CD4-positive, alpha-beta T cell treated with Interleukin-21 for 1 hour (primary cell): ENCODE measurements around the gene RANGRF.

Experiments
- DNase-seq: peaks from one replicate; pipeline ENCODE4 v3.0.0-alpha.2; 2020

RANGRF gene

DNA sequence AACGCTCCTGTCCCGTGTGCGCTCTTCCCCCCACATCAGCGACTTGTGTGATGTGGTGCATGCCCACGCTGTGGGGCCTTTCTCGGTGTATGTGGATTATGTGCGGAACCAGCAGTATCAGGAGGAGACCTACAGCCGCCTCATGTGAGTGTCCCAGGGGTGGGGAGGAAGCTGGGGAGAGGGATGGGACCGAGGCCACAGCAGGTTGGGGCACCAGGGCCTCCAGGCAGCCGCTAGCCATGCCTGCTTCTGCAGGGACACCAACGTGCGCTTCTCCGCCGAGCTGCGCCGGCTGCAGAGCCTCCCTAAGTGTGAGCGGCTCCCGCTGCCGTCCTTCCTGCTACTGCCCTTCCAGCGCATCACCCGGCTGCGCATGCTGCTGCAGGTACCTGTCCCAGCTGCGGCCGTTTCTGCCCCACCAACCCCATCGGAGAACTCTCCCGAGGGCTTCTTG, 27.3 kb downstream of the RANGRF start:
- DNase-seq: no peak

DNA sequence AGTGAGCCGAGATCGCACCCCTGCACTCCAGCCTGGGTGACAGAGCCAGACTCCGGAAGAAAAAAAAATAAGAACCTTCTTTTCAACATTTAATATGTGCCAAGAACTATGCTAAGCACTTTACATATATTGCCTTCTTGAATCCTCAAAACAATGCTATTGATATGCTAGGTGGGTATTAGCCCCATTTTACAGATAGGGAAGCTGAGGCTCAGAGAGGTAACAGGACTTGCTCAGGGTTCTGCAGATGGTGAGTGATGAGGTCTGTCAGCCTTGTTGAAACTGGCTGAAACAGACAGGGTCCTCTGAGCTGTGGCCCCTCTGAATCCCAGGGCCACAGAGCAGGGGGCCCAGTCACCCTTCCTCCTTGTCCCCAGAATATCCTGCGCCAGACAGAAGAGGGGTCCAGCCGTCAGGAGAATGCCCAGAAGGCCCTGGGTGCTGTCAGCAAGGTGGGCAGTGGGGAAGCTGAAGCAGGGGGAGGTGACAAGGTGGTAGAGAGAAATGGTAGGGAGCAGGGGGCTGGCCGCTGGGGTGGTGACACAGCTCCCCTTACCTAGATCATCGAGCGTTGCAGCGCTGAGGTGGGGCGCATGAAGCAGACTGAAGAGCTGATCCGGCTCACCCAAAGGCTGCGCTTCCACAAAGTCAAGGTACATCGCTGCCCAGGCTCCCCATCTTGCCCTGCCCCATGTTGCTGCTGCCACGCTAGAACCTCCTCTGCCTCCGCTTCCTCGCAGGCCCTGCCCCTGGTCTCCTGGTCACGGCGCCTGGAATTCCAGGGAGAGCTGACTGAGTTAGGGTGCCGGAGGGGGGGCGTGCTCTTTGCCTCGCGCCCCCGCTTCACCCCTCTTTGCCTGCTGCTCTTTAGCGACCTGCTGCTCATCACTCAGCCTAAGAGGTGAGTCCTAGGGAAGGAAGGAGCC, 29.8 kb downstream of the RANGRF start:
- no peak for DNase-seq

DNA sequence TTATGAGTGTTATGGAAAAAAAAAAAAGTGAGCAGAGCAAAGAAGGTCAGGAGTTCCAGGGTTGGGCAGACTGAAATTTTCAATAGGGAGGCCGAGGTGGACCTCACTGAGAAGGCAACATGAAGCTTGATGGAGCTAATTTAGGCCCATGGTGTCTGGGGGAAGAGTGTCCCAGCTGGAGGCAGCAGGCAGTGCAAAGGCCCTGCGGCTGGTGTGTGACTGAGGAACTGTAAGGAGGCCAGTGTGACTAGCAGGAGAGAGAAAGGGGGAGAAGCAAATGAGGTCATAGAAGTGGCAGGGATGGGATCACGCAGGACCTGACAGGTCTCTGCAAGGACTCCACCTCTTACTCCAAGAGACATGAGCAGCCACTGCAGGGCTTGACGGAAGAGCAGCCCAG, 31.8 kb downstream of the RANGRF start:
- DNase-seq: no peak

DNA sequence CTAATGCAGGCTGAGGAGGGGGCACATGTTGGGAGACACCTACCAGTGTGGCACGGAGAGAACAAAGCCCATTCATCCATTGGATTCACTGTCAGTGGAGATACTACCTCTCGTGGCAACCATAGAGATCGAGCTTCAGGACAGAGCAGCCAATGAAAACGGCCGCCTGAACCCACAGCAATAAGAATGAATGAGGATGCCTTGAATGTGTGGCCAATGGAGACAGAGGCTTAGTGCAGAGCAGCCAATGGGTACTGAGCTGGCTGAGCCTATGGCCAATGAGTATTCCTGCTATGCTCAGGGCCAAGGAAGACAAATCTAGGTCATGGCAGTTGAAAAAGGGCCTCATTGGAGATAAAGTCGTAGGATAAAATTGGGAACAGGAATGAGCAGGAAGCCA, 32.5 kb downstream of the RANGRF start:
- no peak for DNase-seq

DNA sequence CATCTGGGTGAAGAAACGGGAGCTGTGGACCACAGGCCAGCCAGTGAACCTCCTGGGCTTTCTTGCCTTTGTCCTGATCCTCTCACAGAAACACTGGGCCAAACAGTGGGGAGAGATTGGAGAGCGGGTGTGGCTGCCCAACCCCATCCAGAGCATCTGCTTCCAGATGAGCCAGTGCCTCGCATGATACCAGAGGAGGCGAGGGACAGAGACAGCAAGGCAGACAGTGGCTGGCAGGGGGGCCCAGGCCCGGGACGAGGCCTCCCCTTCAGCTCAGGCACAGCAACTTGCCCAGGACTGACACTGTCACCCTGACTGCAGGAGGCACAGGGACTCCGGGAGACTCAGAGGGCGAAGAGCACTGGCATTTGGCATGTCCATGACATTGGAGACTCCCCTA, 33.6 kb downstream of the RANGRF start:
- no peak for DNase-seq

DNA sequence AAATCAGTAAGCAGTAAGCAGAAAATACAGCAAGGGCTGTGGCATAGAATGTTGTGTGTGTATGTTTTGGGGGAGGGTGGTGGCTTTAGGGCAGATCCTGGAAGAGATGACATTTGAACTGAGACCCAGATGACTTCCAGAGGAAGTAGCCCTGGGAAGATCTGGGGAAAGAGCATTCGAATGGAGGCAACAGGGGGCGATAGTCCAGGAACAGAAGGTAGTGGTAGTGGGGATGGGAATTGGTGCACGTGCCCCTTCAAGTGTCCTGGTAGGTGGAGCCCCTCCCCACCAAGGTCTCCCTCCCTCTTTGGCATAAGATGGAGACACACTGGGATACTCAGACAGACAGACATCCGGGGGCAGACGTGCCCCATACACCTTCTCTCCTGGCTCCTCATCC, 35.7 kb downstream of the RANGRF start:
- no peak for DNase-seq

DNA sequence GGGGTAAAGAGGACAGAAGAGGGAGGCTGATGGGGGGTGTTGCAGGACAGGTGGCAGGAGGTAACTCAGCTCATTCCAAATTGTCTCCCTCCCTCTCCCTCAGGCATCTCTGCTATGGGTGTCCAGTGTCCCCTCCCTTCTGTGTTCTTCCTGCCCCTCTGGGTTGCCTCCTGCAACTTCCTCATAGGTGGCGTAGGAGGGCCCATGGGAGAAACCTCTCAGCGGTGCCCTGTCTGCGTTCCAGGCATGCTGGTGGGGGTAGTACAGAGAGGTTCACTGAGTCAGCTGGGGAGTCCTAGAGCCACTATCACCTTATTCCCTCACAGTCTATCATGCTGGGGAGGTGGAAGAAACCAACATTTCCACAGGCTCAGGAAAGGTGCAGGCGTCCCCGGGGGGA, 36.5 kb downstream of the RANGRF start:
- DNase-seq: no peak

DNA sequence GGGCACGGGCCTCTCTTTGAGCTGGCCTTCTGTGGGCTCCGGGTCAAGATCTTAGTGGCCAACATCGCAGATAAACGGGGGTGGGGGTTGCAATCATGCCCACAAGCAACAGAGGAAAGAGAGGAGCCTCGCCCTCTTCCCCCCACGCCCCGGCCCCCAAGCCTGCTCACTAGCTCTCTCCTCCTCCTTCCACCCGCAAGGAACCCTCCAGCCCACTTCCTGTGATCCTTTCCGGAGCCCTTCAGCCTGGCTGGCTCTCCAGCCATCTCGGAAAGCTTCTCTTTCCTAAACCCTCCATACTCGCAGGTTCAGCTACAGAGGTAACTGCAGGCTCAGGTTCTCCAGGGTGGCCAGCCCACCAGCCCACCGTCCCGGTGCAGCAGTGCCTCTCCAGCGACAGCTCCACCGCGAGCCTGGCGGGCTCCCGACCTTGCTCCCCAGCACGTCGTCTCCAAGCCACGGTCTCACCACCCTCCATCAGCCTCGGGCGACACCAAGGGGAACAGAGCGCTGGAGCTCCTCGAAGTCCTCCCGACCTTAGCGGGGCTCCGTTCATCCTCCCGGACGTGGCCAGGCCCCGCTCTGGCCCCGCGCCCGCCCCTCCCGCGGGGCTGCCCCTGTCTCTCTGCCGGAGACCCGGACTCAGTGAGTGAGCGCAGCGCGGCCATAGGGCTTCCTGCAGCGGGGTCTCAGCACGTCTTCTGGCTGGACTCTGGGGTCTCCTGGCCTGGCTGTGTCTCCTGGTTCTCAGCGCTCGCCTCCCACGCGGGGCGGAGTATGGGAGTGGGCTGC, 38.2 kb downstream of the RANGRF start:
- DNase-seq: peak; percentile 7

DNA sequence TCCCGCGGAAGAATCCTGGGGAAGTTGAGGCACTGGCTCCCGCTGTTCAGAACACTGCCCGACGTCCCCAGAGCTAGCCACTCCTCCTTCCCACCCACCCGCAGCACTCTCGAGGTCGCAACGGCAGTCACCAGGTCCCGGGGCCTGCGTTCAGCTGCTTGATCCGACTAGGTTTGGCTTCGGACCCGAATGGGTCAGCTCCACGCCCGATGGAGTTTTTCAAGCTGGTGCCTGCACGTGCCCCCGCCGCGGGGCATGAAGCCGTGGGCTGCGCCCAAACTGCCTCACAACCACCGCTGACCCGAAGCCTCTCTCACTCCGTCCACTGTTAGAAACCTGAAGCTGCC, 38.8 kb downstream of the RANGRF start:
- no peak for DNase-seq

DNA sequence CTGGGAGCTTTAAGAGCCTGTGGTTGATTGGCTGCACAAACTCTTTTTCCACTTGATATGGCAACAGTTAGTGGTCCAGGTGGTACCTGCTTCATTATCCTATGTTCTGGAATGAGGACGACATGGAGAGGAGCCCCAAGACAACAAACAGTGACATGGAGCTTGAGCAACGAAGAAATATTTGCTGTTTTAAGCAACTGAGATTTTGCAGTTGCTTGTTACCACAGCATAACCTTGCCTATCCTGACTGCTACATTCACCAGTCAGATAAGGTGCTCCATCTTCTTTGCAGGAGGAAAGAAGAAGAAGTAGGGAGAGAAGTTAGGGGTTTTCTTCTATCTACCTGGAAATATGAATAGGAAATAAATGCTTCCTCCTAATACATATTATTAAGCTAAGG, 43.7 kb downstream of the RANGRF start:
- DNase-seq: no peak

DNA sequence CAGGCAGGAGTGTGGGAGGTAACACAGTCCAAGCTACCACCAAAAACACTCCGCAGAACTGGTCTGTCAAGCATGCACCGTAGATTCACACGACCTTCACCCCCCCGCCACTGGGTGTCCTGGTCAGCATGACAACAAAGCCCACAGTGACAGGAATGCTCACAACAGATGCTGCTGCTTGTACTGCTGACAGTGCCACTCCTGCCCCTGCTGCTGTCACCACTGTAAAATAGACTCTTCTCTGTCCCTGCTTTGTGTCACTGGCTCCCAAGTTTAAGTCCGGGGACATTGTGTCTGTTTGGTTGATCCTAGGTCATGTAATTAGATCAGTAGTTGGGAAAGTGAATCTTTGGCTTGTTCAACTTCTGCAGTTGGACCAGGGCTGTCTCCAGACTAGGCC, 44.2 kb downstream of the RANGRF start:
- DNase-seq: no peak

DNA sequence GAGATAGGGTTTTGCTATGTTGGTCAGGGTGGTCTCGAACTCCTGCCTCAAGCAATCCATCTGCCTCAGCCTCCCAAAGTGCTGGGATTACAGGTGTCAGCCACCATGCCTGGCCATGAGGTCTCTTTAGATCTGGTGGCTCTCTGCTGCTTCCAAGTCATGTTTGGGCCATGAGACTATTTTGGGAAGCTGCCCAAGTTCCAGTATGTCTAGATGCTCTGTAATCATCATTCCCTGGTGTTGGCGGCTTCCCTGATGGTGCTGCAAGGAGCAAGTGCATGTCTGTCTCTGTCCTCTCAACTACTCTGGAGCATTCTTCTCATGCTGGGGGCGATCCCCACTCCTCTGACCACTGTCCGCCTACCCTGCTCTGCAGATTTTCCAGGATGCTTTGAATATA, 44.8 kb downstream of the RANGRF start:
- no peak for DNase-seq

DNA sequence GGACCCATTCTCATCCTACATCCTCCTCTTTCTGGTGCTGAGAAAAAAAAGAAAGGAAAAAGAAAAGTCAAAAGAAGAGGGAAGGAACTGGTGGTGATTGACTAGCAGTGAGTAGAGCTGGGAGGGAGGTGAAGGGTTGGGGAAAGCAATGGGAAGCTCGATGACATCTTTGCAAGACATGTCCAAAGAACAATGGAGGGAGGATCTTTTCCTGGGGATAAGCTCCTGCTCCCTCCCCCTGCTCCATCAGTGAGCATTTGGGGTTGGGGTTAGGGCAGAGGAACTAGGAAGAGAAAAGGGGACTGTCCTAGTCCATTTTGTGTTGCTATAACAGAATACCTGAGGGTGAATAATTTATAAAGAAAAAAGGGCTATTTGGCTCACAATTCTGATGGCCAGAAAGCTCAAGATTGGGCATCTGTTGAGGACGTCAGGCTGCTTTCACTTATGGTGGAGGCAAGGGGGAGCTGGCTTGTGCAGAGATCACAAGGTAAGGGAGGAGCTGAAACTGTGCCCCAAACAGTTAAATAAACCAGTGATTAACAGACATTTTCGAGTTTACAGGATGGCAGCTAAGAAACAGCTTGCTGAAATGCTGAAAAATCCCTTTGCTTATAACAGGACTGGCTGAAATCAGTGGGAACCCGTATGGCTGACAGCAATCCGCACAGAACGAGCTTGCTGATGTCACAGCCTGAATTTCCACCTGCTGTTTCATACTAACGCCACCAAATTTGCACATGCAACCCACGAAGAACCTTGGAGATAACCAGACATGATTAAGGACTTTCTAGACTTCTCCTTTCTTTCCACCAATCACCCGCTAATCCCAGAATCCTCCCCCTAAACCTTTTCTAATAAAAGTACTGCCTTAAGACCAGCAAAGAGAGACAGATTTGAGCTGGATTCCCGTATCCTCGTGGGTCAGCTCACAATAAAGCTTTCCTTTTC, 49.6 kb downstream of the RANGRF start:
- DNase-seq: no peak

DNA sequence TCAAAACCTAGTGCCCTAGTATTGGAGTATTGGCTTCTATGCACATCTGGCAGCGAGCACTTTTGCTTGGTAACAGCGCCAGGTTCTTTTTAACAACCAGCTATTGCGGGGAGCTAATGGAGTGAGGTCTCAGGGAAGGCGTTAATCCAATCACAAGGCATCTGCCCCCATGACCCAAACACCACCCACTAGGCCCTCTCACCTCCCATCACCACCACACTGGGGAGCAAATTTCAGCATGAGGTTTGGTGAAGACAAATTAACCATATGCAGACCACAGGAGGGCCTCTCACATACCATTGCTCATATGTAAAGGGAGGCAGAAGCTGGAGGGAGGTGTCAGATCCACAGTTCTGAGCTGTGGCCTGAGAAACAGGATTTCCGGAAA, 50.3 kb downstream of the RANGRF start:
- DNase-seq: no peak

DNA sequence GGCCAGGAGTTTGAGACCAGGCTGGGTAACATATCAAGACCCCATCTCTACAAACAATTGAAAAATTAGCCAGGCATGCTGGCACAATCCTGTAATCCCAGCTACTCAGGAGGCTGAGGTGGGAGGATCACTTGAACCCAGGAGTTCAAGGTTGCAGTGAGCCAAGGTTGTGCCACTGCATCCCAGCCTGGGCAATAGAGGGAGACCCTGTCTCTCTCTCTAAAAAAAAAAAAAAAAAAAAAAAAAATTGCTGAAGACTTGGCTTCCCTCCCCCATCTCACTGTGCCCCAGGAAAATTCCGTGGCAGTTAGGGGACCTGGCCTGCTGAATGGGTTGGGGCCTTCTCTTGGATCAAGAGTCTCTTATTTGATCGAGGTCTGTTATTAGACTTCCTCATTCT, 51.1 kb downstream of the RANGRF start, which contains the start of gene ODF4:
Gene ODF4 (plus strand): TSS at position 301 of the 400 bp plus-strand sequence. CDS start 212 bp downstream, outside the sequence.
- no peak for DNase-seq
